Measurements from ENCODE around the gene PQBP1. TPM values are rescaled to one million over a fixed set of nuclear protein-coding genes. Genes with fewer than 3 reads are reported as not detected.

PQBP1 gene
- total RNA-seq, 1 donor from 2014 or later = 77.9 TPM

- Mint-ChIP-seq H3K9me3 (no peaks in the 10 kb centered on the region), H3K4me1 (ENCODE audit: unreplicated experiment) (peaks cover 8% of the 10 kb centered on the region), H3K27me3 (no peaks in the 10 kb centered on the region), H3K4me3 (peak overlapping the region; percentile 80), H3K27ac (peak overlapping the region; percentile 74), H3K36me3 (peaks cover 4% of the 10 kb centered on the region)
- DNase-seq (ENCODE audit: extremely low spot score, unreplicated experiment) = peak; percentile 84
- TF ChIP-seq, protein P1, sequence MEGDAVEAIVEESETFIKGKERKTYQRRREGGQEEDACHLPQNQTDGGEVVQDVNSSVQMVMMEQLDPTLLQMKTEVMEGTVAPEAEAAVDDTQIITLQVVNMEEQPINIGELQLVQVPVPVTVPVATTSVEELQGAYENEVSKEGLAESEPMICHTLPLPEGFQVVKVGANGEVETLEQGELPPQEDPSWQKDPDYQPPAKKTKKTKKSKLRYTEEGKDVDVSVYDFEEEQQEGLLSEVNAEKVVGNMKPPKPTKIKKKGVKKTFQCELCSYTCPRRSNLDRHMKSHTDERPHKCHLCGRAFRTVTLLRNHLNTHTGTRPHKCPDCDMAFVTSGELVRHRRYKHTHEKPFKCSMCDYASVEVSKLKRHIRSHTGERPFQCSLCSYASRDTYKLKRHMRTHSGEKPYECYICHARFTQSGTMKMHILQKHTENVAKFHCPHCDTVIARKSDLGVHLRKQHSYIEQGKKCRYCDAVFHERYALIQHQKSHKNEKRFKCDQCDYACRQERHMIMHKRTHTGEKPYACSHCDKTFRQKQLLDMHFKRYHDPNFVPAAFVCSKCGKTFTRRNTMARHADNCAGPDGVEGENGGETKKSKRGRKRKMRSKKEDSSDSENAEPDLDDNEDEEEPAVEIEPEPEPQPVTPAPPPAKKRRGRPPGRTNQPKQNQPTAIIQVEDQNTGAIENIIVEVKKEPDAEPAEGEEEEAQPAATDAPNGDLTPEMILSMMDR (conservative IDR thresholded peaks at IDR 0.05) = peak; percentile 64
These were observed 6.1 kb upstream of the PQBP1 start for GRCh38 chrX:48891402-48892288.

DNA sequence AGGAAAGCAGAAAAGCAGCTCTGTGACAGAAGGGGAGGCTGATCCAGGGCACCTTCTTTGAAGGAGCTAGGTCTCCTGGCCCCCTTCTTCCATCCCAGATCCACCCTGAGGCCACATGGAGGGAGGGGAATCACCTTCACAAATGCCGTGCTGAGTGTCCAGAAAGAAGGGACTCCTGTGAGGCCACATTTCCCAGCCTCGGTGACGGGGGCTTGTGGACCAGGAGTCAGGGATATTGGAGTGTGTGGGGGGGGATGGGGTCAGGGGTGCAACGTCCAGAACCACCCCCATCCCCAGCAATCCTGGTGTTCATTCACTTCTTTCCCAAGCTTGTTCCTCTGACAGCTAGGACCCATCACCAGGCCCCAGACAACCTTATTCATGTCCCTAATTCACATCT is 4.8 kb upstream of the PQBP1 start:
- no peaks in the 10 kb centered on the region for H3K27me3 Mint-ChIP-seq
- DNase-seq (ENCODE audit: extremely low spot score, unreplicated experiment) = peak; percentile 42
- H3K9me3 Mint-ChIP-seq = no peaks in the 10 kb centered on the region
- TF ChIP-seq, protein P1 (conservative IDR thresholded peaks at IDR 0.05) = no peak
- H3K36me3 Mint-ChIP-seq = peaks cover 4% of the 10 kb centered on the region
- H3K27ac Mint-ChIP-seq = no peak overlapping the region
- H3K4me1 Mint-ChIP-seq (ENCODE audit: unreplicated experiment) = peaks cover 8% of the 10 kb centered on the region
- H3K4me3 Mint-ChIP-seq = peak overlapping the region; percentile 57

GRCh38 chrX:48893556-48894348 is 4.0 kb upstream of the PQBP1 start:
- no peaks in the 10 kb centered on the region for H3K27me3 Mint-ChIP-seq
- H3K36me3 Mint-ChIP-seq = peaks cover 4% of the 10 kb centered on the region
- TF ChIP-seq, protein P1 (conservative IDR thresholded peaks at IDR 0.05) = no peak
- no peak overlapping the region for H3K27ac Mint-ChIP-seq
- DNase-seq (ENCODE audit: extremely low spot score, unreplicated experiment) = peak; percentile 36
- H3K4me3 Mint-ChIP-seq = peak overlapping the region; percentile 57
- peaks cover 8% of the 10 kb centered on the region for H3K4me1 Mint-ChIP-seq (ENCODE audit: unreplicated experiment)
- H3K9me3 Mint-ChIP-seq = no peaks in the 10 kb centered on the region

GRCh38 chrX:48894891-48895290 is 2.8 kb upstream of the PQBP1 start:
- Mint-ChIP-seq H3K36me3 (peaks cover 4% of the 10 kb centered on the region), H3K4me1 (ENCODE audit: unreplicated experiment) (peaks cover 8% of the 10 kb centered on the region), H3K9me3 (no peaks in the 10 kb centered on the region), H3K27me3 (no peaks in the 10 kb centered on the region), H3K27ac (no peak overlapping the region), H3K4me3 (peak overlapping the region; percentile 50)
- peak; percentile 43 for DNase-seq (ENCODE audit: extremely low spot score, unreplicated experiment)
- TF ChIP-seq, protein P1 (conservative IDR thresholded peaks at IDR 0.05) = no peak

DNA sequence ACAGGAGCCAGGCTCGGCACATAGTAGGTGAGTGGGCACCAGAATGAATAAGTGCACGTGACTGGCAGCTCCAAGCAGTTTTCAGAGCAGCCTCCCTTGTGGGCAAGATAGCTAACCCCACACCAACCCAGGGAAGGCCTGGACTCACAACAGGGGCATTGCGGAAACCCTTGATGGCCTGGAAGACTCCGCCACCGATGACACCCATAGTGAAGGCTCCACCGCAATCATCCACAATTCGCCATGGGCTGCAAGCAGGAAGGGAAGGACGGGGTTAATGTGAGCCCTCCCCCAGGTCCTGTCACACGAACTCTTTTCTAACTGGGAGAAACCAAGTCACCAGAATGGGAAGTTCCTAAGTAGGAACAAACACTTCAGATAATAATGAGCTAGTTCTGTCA is 1.1 kb upstream of the PQBP1 start:
- Mint-ChIP-seq H3K4me3 (peak overlapping the region; percentile 92), H3K4me1 (ENCODE audit: unreplicated experiment) (peaks cover 3% of the 10 kb centered on the region), H3K27me3 (no peaks in the 10 kb centered on the region), H3K36me3 (peaks cover 4% of the 10 kb centered on the region), H3K9me3 (no peaks in the 10 kb centered on the region), H3K27ac (peak overlapping the region; percentile 95)
- DNase-seq (ENCODE audit: extremely low spot score, unreplicated experiment) = no peak
- TF ChIP-seq, protein P1 (conservative IDR thresholded peaks at IDR 0.05) = no peak
